Skeletal muscle satellite cell (primary cell): ENCODE results near the gene ENTPD6.
A peak's percentile ranks its signal among the peaks of the same experiment; 100 is the strongest.

Experiments
- H3K27me3 ChIP-seq: 2 replicates; pipeline ENCODE4 v1.7.0; 2013; ENCODE audit warnings: low read length; ENCODE audit not compliant: control insufficient read depth, insufficient read depth
- H3K36me3 ChIP-seq: 2 replicates; pipeline ENCODE4 v1.7.0; 2013; ENCODE audit warnings: mild to moderate bottlenecking, control low read depth, low read length; ENCODE audit not compliant: insufficient read depth
- H3K4me1 ChIP-seq: 2 replicates; pipeline ENCODE4 v1.7.0; 2013; ENCODE audit warnings: low read length; ENCODE audit not compliant: control insufficient read depth, insufficient read depth
- H3K4me2 ChIP-seq: 2 replicates; pipeline ENCODE4 v1.7.0; 2013; ENCODE audit warnings: mild to moderate bottlenecking, low read length
- H3K4me3 ChIP-seq: 2 replicates; pipeline ENCODE4 v1.7.0; 2013; ENCODE audit warnings: low read length
- H3K9ac ChIP-seq: 2 replicates; pipeline ENCODE4 v1.7.0; 2013; ENCODE audit warnings: mild to moderate bottlenecking, low read depth, low read length, moderate library complexity
- H3K9me3 ChIP-seq: replicated peaks from 2 replicates; pipeline ENCODE4 v1.7.0; 2013; ENCODE audit warnings: mild to moderate bottlenecking, control low read depth, low read length

The ENTPD6 gene

DNA sequence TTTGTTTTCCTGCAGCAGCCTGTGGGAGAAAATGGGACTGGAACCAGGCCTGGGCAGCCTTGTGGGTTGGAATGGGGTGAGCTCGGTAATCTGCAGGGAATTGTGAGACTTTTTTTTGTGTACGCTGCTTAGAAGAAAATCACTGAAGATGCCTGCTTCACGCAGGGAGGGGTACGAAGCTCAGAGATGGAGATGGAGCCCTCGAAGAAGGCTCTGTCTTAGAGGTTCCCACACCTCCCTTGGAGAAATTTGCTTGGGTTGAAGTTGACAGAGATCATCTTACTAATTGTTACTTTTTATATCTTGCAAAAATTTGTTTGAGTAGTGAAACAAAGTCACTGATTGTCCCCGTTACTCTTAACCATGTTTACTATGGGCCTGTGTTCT lies 53.3 kb downstream of the ENTPD6 start:
- no peaks in the 10 kb centered on the region for H3K9me3 ChIP-seq
- H3K36me3 ChIP-seq: peaks cover 25% of the 10 kb centered on the region
- peak overlapping the region; percentile 80 for H3K4me3 ChIP-seq
- H3K4me2 ChIP-seq: peak overlapping the region; percentile 89
- H3K9ac ChIP-seq: peak overlapping the region; percentile 94
- peaks cover 53% of the 10 kb centered on the region for H3K4me1 ChIP-seq
- no peaks in the 10 kb centered on the region for H3K27me3 ChIP-seq

DNA sequence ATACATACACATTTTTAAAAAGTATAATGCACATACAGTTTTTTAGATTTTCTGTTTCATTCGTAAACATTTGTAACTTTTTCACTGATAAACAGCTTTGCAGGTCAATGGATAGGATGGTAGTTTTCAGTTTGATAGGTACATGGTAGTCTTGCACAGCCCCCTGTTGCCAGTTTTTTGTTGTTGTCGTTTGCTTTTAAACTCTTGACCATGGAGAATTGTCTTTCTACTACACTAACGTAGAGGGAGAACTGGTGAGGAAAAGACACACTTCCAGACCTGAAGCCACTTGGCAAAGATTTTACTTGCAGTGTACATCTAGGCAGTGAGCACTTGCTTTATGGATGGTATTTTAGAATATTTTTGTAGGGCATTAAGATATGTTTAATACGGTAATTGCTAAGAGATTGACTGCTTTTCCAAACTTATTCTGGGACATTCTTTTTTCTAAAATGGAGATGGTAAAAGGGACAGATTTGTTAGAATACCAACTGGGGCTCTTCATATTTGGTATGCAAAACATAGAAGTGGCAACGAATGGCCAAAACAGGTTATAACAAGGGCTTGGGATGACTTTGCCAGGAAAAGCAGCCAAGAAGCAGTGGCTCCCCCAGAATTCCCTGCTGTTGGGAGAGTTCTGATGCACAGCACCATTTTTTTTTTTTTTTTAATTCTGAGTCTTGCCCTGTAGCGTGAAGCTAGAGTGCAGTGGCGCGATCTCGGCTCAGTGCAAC lies 53.9 kb downstream of the ENTPD6 start:
- peak overlapping the region; percentile 80 for H3K4me3 ChIP-seq
- no peaks in the 10 kb centered on the region for H3K27me3 ChIP-seq
- peak overlapping the region; percentile 94 for H3K9ac ChIP-seq
- peaks cover 57% of the 10 kb centered on the region for H3K4me1 ChIP-seq
- H3K4me2 ChIP-seq: peak overlapping the region; percentile 89
- no peaks in the 10 kb centered on the region for H3K9me3 ChIP-seq
- peaks cover 25% of the 10 kb centered on the region for H3K36me3 ChIP-seq

DNA sequence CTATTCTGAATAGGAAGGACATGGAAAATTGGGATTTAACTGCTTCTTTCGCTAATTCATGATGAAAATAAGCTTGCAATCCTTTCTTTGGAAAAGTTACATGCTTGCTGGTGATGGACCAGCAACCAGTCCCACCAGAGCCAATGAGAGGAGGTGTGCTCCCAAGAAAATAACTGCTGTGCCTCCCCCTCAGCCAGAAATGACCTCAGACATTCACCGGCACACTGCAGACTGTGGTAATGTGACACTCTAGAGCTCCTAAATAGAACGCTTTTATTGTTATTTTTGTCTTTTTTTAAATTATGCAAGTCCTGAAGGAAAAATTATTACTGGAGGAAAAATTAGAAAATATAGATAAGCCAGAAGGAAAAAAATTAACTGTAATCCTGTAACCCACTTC lies 55.0 kb downstream of the ENTPD6 start:
- Histone ChIP-seq H3K4me3 (peak overlapping the region; percentile 80), H3K4me1 (peaks cover 69% of the 10 kb centered on the region), H3K27me3 (no peaks in the 10 kb centered on the region), H3K9ac (peak overlapping the region; percentile 44), H3K9me3 (no peaks in the 10 kb centered on the region), H3K36me3 (peaks cover 34% of the 10 kb centered on the region), H3K4me2 (peak overlapping the region; percentile 89)

DNA sequence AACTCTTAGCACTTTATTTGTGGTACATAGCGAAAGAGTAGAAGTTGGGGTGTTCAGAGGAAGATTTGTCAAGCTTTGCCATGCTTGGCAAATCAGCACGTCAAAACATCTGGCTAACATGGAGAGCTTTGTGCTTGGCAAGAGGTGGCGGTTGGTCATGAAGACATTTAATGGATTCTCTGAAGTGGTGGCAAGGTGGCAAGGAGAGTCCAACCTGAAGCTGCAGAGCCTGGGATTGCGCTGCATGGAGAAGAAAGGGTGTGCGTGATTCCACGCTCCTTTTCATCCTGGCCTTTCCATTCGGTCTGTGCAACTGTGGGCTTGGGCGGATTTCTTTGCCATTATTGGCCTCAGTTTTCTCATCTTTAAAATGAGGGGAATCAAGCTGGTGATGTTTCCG lies 55.5 kb downstream of the ENTPD6 start:
- H3K9ac ChIP-seq: peak overlapping the region; percentile 44
- H3K4me2 ChIP-seq: peak overlapping the region; percentile 89
- H3K36me3 ChIP-seq: peaks cover 35% of the 10 kb centered on the region
- H3K9me3 ChIP-seq: no peaks in the 10 kb centered on the region
- no peaks in the 10 kb centered on the region for H3K27me3 ChIP-seq
- H3K4me3 ChIP-seq: peak overlapping the region; percentile 80
- peaks cover 71% of the 10 kb centered on the region for H3K4me1 ChIP-seq

DNA sequence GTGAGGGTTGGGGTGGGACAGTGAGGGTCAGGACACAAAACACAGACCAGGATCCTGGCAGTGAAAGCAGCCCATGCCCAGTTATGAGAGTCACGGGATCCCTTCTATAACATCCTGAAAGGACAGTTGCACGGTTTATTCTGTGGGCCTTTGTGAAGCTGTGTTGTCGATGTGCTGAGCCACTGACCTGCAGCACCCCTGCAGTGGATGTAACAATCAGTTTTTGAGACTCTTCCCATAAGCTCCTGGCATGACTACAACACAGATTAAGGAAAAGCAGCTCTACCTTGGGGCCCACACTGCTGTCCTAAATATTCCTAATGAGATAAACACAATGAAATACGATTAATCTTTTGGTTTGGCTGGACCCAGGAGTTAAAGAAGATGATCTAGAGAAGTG lies 56.0 kb downstream of the ENTPD6 start:
- H3K9ac ChIP-seq: no peak overlapping the region
- H3K4me1 ChIP-seq: peaks cover 71% of the 10 kb centered on the region
- peaks cover 36% of the 10 kb centered on the region for H3K36me3 ChIP-seq
- H3K9me3 ChIP-seq: no peaks in the 10 kb centered on the region
- H3K27me3 ChIP-seq: no peaks in the 10 kb centered on the region
- peak overlapping the region; percentile 89 for H3K4me2 ChIP-seq
- H3K4me3 ChIP-seq: peak overlapping the region; percentile 80

DNA sequence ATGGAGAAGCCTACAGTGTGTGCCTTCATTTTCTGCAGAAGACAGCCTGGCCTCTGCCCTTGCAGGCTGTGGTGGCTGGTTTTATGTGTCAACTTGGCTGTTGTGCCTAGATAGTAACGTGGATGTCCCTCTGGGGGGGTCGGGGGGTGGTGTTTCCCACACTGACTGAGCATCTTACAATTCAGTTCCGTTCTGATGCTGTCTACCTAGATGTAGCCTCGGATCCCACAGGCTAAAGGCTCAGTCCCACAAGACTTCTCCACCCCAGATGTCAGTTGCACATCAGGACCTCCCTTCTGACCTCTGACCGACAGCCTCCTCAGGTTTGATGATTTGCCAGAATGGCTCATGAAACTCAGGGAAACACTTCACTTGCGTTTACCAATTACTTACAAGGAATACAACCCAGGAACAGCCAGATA lies 56.7 kb downstream of the ENTPD6 start:
- Histone ChIP-seq H3K27me3 (no peaks in the 10 kb centered on the region), H3K4me1 (peaks cover 68% of the 10 kb centered on the region), H3K4me2 (peak overlapping the region; percentile 89), H3K4me3 (peak overlapping the region; percentile 80), H3K9ac (no peak overlapping the region), H3K9me3 (no peaks in the 10 kb centered on the region), H3K36me3 (peaks cover 42% of the 10 kb centered on the region)

DNA sequence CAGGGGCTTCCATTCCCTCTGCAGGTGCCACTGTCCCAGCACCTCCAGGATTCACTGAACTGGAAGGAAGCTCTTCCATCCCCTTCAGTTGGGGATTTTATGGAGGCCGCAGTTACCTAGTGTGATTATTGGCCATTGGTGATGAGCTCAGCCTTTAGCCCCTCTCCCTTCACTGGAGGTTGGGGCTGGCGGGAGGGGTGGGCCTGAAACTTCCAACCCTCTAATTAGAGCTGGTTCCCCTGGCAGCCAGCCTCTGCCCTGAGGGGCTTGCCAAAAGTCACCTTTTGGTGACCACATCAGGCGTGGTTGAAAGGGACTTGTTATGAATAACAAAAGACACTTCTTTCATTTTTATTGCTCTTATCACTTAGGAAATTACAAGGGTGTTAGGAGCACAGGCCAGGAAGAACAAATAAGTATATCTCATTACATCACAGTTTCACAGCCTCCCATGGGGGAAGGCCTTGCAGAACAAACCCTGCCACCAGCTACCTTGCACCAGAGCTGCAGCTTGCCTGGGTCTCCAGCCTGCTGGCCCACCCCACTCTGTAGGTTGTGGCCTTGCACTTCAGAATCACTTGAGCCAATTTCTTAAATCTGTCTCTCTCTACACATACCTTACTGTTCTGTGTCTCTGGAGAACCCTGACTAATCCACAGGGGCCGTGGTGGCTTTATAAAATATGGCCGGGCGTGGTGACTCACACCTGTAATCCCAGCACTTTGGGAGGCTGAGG lies 57.3 kb downstream of the ENTPD6 start:
- no peak overlapping the region for H3K4me3 ChIP-seq
- peak overlapping the region; percentile 89 for H3K4me2 ChIP-seq
- H3K4me1 ChIP-seq: peaks cover 63% of the 10 kb centered on the region
- H3K27me3 ChIP-seq: no peaks in the 10 kb centered on the region
- H3K9ac ChIP-seq: no peak overlapping the region
- peaks cover 44% of the 10 kb centered on the region for H3K36me3 ChIP-seq
- H3K9me3 ChIP-seq: no peaks in the 10 kb centered on the region

DNA sequence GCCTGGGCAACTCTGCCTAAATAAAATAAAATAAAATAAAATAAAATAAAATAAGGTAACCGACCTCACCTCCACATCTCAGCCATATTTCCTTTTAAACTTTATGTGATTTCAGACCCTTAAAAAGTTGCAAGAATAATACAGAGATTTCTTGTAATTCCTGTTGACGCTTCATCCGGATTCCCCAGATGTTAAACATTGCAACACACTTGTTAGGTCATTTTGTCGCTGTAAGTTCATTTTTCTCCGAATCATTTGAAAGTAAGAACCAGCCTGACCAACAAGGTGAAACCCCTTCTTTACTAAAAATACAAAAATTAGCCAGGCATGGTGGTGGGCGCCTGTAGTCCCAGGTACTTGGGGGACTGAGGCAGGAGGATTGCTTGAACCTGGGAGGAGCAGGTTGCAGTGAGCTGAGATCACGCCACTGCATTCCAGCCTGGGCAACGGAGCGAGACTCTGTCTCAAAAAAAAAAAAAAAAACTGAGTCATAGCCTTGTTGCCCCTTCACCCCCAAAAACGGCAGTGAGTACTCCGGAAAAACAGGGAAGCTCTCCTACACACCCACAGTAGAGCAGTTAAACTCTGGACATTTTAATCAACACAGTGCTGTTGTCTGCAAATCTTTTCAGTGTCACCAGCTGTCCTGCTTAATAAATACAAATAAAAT lies 58.2 kb downstream of the ENTPD6 start:
- H3K4me3 ChIP-seq: no peak overlapping the region
- peaks cover 51% of the 10 kb centered on the region for H3K36me3 ChIP-seq
- H3K4me1 ChIP-seq: peaks cover 63% of the 10 kb centered on the region

DNA sequence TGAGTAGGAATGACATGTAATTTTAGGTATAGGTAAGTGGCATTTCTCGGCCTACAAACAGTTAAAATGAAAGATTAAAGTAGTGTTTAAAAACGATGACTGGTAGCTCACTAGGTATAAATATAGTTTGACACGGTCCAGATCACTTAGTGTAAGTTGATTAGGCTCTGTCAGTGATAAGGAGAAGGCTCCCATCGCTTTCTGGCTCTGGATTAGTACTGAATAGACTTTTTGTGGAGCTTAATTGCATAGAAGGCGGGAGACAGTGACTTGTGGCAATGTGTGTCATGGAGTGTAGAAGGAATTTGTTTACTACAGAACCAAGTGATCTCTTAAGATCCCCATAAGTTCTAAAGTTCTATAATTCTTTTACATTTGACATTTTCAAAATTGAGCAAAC lies 59.1 kb downstream of the ENTPD6 start:
- H3K9ac ChIP-seq: no peak overlapping the region
- H3K36me3 ChIP-seq: peaks cover 59% of the 10 kb centered on the region
- H3K4me3 ChIP-seq: no peak overlapping the region

More for the DNA sequence above, 58.2 kb downstream of the ENTPD6 start:
- H3K27me3 ChIP-seq: no peaks in the 10 kb centered on the region
- no peak overlapping the region for H3K4me2 ChIP-seq
- no peaks in the 10 kb centered on the region for H3K9me3 ChIP-seq
- H3K9ac ChIP-seq: no peak overlapping the region

DNA sequence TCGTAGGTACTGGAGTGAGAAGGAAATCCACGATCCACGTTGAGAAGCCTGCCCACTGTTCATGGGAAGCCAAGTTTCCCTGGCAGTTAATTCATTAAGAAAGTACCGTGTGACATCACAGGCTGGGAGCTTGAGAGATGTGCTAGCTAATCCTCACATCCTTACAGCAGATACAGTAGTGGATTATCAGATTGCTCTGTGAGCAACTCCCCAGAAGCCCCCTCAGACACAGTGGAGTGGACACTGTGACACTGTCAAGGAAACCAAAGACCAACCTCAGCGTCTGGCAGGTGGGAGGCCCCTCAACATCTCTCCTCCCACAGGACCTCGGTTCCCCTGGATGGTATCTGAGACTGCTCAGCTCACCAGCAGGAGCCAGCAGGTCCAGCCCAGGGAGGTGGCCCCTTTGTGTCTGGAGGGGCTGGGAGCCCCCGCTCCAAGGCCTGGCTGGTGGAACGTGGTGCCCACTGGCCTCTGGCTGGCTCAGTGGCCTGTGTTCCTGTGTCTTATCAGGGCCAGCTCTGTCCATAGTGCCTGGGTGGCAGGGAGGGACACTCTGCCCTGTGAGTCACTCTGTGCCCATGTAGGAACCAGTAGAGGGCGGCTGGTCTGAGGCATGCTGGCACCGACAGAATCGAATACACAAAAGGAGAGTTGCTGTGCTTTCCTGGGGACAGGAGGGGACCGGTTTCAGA lies 59.6 kb downstream of the ENTPD6 start:
- Histone ChIP-seq H3K9me3 (no peaks in the 10 kb centered on the region), H3K4me3 (no peak overlapping the region), H3K36me3 (peaks cover 65% of the 10 kb centered on the region), H3K9ac (peak overlapping the region; percentile 25), H3K4me2 (peak overlapping the region; percentile 13), H3K4me1 (peaks cover 61% of the 10 kb centered on the region), H3K27me3 (no peaks in the 10 kb centered on the region)

More for the DNA sequence above, 59.1 kb downstream of the ENTPD6 start:
- Histone ChIP-seq H3K4me2 (peak overlapping the region; percentile 13), H3K9me3 (no peaks in the 10 kb centered on the region), H3K4me1 (peaks cover 63% of the 10 kb centered on the region), H3K27me3 (no peaks in the 10 kb centered on the region)
